Stimulated activated CD4-positive, alpha-beta T cell treated with anti-CD3 and anti-CD28 coated beads, Interleukin-15, amount 100 ng/mL, for 48 hours (primary cell): Measurements from ENCODE around the gene ELMO2.

Experiments
- DNase-seq, 2 donors: peaks; one replicate each; pipeline ENCODE4 v3.0.0-alpha.2; 2020; ENCODE audit warnings: low read depth in 2 of 2

ELMO2 gene

DNA sequence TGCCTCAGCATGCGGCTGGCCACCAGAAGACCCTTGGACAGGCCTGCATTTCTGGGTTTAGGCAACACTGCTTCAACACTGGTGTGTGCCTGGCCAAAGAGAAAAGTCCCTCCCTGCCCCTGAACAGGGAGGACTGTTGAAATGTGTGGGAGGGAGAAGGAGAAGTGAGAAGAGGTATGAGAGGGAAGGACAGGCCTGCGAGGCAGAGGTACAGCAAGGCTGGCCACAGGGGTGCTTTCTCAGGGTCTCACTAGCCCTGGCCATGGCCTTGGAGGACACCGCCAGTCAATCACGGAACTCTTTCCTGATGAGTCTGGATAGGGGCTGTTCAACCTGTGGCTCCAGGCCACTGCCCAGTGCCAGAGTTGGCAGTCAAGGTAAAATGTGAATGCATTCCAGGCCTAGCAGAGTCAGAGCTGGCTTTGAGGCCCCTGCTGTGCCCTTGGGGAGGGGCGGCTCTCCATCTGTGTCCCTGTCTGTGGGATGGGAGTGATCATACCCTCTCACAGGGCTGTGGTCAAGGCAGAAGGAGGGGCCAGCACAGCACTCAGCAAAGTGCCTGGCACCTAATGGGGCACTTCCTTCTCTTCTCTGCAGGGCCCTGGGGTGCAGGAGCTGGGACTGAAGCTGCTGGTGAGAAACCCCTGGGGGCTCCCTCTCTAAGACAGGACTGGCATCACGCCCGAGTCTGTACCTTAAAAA is 54.9 kb downstream of the ELMO2 start:
- DNase-seq: no peak

DNA sequence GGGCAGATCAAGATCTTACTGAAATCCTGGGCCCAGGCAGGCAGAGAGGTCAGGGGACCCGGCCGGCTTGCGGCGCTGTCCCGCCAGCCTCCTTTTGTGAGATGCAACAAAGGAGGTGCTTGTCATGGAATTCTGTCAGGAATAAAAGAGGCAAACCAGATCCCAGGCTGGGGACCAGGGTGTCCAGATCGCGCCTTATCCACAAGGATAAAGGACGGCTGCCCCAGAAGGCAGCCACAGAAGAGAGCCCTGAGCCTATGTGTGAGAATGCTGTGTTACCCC is 55.5 kb downstream of the ELMO2 start:
- DNase-seq: no peak

DNA sequence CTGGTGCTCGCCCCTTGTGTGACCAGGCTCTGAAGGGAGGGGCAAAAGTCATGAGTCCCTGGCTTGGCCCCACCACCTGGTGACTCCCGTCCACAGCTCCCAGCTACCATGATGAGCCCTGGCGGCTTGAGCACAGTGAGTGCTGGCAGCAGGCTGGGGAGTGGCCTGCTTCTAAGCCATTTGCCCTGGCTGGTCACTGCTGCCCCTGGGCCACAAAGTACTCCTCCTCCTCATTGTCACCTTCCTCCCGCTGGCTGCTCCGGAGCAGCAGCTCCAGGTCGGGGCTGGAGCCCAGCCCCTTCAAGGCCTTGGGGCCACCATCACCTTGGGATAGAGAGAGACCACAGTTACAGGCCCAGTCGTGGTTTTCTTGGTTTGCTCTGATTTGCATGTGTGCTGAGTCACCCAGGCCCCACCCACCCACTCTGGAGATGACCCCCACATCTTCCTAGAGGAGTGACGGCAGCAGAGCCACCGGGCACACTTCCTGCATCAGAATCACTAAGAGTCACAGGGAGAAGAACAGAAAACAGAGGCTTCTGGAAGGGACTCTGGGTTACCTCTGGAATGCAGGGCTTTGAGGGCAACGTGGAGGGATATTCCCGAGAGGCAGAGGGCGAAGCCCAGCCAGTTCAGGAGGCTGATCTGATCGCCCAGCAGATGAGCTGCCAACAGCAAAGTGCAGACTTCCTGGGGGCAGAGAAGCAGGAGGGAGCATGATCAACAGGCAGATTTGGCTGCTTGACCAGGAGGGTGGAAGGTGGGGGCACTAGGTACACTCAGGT is 56.0 kb downstream of the ELMO2 start:
- DNase-seq: no peak

- DNase-seq: no peak
Observed at GRCh38 chr20:46349742-46350056, 56.7 kb downstream of the ELMO2 start.

DNA sequence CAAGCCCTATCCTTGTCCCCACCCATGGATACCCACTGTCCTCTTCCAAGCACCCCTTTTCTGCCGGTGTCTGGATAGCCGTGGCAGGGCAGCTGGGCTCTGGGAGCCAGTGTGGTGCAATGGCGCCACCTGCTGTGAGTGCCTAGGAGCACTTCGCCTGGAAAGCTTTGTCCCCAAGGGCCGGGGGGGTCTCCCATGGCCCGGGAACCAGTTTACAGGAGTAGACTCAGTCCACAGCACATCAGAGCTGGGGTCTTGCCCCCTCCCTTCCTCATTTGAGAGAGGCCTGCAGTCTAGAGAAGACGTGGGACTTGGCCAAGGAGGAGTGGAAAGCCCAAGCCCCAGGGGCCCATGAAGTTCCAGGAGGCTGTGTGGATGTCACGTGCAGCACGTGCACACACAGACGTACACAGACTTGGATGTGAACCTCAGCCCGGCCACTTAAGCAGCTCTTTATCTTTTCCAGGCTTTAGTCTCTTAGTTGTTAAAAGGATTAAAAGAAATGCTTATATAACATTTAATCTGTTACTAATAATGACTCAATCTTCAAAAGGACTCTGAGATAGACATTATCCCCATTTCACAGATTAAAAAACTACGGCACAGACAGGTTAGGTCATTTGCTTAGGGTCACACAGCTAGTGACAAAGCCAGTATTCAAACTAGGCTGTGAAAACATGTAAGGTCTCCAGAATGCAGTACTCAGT is 57.2 kb downstream of the ELMO2 start:
- DNase-seq: peak in 1 of 2 donors; percentile 37

DNA sequence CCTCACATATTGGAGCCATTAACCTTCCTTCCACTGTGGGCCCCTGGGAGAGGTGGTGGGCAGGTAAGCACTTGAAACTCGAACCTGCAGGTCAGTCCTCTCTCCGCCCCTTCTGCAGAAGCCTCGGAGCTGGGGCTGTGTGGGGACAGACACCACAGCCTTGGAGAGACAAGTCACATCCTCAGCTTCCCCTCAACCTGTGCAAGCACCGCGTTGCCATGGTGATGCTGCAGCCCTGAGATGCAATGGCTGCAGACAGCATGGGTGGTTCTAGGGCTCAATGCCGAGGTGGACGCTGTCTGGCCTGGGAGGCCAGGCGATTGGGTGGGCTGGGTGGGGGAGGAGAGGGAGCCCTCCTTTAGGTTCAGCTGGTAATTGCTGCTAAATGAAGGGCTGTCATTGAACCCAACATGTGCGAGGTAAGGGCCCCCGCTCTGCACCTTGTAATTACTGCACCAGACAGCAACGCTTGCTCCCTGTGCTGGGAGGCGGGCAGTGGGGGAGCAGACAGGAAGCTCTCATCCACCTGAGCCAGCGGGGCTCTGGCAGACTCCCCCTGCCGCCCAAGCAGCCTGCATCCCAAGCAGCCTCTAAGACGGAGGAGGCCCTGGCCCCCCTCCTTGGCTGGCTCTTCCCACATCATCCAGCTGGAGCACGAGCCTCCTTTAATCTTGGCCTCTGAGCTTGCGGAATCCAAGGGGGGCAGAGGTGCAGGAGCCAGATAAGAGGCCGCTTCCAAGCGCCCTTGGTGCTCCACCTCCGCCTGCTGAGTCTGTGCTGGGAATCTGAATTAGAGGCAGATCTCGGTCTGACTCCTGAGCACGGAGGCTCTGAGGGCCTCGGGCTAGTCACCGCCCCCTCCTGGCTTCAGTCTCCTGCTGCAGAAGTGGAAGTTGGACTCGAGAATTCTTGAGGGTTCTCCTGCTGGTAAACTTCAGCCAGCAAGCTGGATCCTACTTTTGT is 58.3 kb downstream of the ELMO2 start:
- DNase-seq: no peak

DNA sequence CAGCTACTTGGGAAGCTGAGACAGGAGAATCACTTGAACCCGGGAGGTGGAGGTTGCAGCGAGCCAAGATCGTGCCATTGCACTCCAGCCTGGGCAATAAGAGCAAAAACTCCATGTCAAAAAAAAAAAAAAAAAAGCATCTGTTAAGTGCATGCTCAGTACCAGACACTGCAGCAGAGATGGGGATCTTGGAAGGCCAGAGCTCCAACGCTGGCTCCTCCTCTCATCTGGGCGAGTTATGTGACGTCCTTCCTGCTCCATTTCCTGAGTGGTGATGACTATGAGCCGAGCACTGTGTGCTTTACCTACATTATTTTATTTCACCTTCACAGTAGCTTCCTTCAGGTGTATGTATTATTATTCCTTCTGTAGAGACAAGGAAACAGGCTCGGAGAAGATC is 59.6 kb downstream of the ELMO2 start:
- DNase-seq: no peak

DNA sequence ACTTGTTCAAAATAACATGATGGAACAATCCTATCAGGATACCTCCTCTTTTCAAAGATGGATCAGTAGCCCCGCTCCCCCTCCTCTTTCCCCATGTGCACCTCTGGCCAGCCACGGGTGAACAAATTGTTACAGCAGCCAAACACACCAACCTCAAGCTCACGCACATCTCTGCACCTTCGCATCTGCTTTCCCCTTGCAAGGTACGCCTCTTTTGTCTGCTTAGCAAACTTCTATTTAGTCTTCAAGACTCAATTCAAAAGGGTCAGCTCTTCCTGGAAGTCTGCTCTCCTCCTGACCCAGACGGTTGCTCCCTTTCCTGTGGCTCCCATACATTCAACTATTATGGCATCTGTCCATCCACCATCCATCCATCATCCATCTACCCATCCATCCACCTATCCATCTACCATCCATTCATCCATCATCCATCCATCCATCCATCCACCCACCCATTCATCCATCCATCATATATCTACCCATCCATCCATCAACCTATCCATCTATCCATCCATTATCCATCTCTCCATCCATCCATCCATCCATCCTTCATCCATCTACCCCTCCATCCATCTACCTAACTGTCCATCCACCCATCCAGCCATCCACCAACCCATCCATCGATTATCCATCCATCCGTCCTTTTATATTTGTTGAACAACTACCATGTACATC is 61.8 kb downstream of the ELMO2 start:
- no peak for DNase-seq

GRCh38 chr20:46343975-46344357 is 62.4 kb downstream of the ELMO2 start:
- DNase-seq: no peak

- DNase-seq: no peak
Observed at GRCh38 chr20:46343348-46343974, 63.0 kb downstream of the ELMO2 start.

DNA sequence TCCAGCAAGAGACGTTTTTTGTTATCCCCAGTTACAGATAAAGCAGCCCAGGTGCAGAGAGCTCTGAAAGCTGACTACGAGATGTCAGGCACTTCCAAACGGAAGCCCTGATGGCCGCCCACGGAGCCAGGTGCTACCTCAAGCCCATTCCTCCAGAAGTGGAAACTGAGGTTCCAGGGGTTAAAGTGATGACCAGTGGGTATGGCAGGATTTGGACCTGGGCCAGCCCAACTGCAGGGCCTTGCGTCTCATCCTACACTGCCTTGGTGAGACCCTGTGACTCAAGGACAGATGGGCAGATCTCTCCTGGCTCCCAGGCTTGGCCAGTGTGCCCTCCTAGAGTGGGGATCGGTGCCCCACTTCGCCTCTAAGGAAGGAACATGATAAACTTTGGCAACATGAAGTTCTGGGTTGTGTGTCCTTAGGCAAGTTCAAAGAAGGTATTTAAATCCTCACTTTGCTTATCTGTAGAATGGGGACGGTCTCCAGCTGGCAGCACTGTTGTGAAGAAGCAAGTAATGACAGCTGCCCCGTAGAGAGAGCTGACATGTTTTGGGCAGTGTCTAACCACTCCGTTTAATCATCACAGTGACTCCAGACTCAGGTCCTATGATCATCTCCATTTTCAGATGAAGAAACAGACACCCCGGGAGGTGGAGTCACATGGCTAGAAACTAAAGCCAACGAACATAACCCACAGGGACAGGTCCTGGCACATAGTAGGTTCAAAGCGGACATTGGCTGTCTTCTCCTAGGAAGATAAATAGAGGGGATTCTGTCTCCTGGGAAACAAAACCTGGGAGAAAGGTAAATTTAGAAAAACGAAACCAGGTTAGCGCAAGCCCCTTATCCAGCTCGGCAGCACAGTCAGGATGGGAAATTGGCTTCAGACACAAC is 63.7 kb downstream of the ELMO2 start:
- no peak for DNase-seq

DNA sequence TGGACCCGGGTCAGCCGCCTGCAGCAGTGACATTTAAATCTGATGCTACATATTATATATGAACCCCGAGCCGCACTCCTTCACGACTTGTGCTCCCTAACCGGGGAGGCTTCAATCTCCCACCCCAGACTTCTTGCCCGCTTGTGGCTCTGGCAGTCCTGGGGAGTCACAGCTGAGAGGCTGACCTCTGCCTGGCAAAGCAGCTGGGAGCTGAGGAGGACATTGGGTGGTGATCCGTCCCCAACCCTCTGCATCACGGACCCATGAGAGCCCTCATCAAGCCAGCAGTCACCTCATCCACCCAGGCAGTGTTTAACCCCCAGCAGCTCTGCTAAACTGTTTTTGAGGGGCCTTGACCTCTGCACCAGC is 64.4 kb downstream of the ELMO2 start:
- no peak for DNase-seq

DNA sequence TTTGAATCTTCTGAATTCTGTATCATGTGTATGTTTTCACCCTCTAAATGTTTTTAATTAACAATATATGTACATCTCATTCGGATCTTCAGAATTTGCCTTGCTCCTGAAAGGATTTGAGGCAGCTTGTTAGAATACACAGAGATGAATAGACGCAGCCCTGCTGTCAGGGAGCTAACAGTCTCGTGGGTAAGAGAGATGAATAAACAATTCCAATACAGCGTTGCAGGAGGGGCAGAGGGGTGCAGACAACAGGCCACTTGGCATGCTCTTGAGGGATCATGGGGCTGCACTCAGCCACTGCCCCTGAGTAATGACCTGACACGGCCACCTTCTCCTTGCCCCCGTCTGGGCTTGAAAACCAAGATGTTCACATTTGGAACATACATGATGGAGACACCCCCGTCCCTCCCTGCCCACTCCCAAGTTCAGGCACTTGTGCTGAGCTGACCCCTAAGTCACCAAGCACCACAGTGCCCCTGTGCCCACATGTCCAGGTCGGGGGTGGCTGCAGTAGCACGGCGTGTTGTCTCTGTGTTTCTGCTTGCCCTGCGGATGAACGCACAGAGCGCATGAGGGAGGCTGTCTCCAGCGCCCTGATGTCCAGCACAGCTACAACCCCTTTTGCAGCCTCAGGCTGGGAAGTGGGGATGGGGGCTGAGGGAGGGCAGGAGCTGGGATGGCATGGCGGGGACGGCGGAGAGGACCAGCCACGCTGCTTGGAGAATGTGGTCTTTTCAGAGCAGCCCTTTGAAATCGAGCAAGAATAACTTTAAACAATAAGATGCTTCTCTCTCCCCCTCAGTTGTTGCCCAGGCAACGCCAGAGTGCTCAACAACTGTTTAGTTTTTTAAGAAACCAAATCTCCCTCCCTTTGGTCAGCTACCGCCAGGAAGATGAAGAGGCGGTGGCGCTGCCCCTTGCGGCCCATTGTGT is 65.1 kb downstream of the ELMO2 start:
- no peak for DNase-seq

- no peak for DNase-seq
Observed at GRCh38 chr20:46339037-46339436, 67.4 kb downstream of the ELMO2 start.

- DNase-seq: no peak
Observed at GRCh38 chr20:46336735-46337134, 69.7 kb downstream of the ELMO2 start.

DNA sequence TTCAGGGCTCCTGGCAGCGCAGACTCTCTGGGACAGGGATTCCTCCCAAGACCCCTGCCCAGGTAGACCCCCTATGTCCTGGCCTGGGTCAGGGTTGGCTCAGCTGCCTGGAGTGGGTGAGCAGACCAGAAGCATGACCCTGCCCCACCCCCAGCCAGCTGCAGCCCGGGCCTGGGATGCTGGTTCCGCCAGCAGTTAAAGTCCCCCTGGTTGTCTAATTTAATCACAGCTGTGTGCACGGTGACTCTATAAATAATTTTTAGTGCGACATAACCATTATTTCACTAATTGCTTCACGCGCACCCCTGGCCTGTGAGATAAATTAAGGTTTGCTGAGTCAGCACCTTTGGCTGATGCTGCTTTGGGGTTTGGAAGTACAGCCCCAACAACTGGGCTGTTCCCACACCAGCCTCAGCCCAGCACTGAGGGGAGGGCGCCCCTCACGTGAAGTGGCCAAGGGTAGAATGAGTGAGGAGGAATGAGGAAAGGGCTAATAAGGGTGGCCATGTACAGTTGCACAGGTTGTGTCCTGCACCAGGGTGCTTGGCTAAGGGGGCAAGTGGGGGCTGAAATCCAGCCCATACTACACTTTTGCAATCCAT is 72.0 kb downstream of the ELMO2 start:
- DNase-seq: no peak

GRCh38 chr20:46333161-46333991 is 73.0 kb downstream of the ELMO2 start:
- DNase-seq: no peak
